Measurements from ENCODE around the gene FBLN2. TPM values are rescaled to one million over a fixed set of nuclear protein-coding genes. Genes with fewer than 3 reads are reported as not detected.

FBLN2 gene
- total RNA-seq, 1 donor from 2014 or later = 35.5 TPM

DNA sequence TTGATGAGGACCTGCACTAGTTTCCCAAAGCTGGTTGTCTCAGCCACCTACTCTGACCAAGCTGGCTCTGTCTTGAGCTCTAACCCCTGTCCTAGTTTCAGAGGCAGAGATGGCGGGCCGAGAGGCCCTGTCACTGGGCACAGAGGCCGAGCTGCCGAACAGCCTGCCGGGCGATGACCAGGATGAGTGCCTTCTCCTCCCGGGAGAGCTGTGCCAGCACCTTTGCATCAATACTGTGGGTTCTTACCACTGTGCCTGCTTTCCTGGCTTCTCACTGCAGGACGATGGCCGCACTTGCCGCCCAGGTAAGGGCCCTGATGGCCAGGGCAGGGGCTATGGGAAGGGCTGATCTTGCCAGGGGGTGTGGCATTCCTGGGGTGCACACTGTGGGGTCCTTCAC lies 69.1 kb downstream of the FBLN2 start:
- H3K4me1 ChIP-seq (ENCODE audit: control insufficient read depth in 3 of 3, insufficient read depth in 3 of 3, low read length in 3 of 3) = no peaks in the 10 kb centered on the region
- H3K36me3 ChIP-seq (ENCODE audit: control insufficient read depth in 3 of 3, insufficient read depth in 3 of 3, low read length in 3 of 3) = peaks cover 0 to 14% (median 12%) of the 10 kb centered on the region in 3 donors
- no peak overlapping the region for H3K4me3 ChIP-seq (ENCODE audit: low read length in 3 of 3)
- H3K27me3 ChIP-seq (ENCODE audit: control insufficient read depth in 3 of 3, insufficient read depth in 3 of 3, low read length in 3 of 3) = no peaks in the 10 kb centered on the region
- no peak overlapping the region for H3K27ac ChIP-seq (ENCODE audit: low read depth, low read length)
- peaks cover 0 to 2% (median 0%) of the 10 kb centered on the region in 3 donors for H3K9me3 ChIP-seq (ENCODE audit: control insufficient read depth in 3 of 3, low read length in 3 of 3)
- H3K9ac ChIP-seq (ENCODE audit: low read depth in 1 of 3, low read length in 3 of 3) = no peak overlapping the region

DNA sequence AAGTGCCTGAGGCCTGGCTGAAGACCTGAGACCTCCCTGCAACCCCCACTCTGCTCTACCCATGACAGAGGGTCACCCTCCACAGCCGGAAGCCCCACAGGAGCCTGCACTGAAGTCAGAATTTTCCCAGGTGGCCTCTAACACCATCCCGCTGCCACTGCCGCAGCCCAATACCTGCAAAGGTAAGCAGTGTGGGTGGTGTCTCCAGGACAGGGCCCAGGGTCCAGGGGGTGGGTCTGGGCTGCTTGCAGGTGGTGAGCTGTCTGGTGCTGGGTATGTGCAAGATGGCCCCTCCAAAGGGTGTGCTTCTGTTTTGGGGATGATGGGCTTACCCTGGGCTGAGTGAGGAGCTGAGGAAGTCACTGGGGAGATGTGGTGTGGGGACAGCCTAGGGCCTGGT lies 69.9 kb downstream of the FBLN2 start:
- H3K4me3 ChIP-seq (ENCODE audit: low read length in 3 of 3) = no peak overlapping the region
- no peak overlapping the region for H3K27ac ChIP-seq (ENCODE audit: low read depth, low read length)
- no peaks in the 10 kb centered on the region for H3K27me3 ChIP-seq (ENCODE audit: control insufficient read depth in 3 of 3, insufficient read depth in 3 of 3, low read length in 3 of 3)
- H3K36me3 ChIP-seq (ENCODE audit: control insufficient read depth in 3 of 3, insufficient read depth in 3 of 3, low read length in 3 of 3) = peaks cover 0 to 14% (median 12%) of the 10 kb centered on the region in 3 donors
- no peaks in the 10 kb centered on the region for H3K4me1 ChIP-seq (ENCODE audit: control insufficient read depth in 3 of 3, insufficient read depth in 3 of 3, low read length in 3 of 3)
- no peak overlapping the region for H3K9ac ChIP-seq (ENCODE audit: low read depth in 1 of 3, low read length in 3 of 3)
- H3K9me3 ChIP-seq (ENCODE audit: control insufficient read depth in 3 of 3, low read length in 3 of 3) = peaks cover 0 to 1% (median 0%) of the 10 kb centered on the region in 3 donors

DNA sequence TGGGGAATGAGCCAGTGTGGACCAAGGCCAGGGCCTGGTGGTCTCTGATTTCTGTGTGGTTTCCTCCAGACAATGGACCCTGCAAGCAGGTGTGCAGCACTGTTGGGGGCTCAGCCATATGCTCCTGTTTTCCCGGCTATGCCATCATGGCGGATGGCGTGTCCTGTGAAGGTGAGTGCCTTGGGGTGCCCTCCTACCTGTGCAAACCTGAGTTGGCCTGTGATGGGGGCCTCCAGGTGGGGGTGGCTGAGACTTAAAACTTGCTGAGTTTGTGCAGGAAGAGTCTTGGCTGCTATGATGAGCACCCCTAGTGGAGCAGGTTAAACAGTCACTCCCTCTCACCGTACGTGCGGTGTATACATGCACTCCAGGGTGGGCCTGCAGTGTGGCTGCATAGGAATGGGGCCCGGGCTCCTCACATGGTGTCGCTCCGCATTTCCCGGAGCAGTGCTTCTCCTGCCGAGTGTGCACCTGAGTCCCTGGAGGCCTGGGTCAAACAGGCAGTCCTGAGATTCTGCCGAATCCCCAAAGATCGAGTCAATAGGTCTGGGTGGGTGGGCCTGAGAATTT lies 70.8 kb downstream of the FBLN2 start:
- no peak overlapping the region for H3K27ac ChIP-seq (ENCODE audit: low read depth, low read length)
- H3K27me3 ChIP-seq (ENCODE audit: control insufficient read depth in 3 of 3, insufficient read depth in 3 of 3, low read length in 3 of 3) = no peaks in the 10 kb centered on the region
- no peak overlapping the region for H3K4me3 ChIP-seq (ENCODE audit: low read length in 3 of 3)
- H3K36me3 ChIP-seq (ENCODE audit: control insufficient read depth in 3 of 3, insufficient read depth in 3 of 3, low read length in 3 of 3) = peaks cover 0 to 16% (median 13%) of the 10 kb centered on the region in 3 donors
- H3K9me3 ChIP-seq (ENCODE audit: control insufficient read depth in 3 of 3, low read length in 3 of 3) = no peaks in the 10 kb centered on the region
- no peak overlapping the region for H3K9ac ChIP-seq (ENCODE audit: low read depth in 1 of 3, low read length in 3 of 3)
- no peaks in the 10 kb centered on the region for H3K4me1 ChIP-seq (ENCODE audit: control insufficient read depth in 3 of 3, insufficient read depth in 3 of 3, low read length in 3 of 3)

GRCh38 chr3:13620281-13620680 lies 71.4 kb downstream of the FBLN2 start:
- Histone ChIP-seq H3K9ac (ENCODE audit: low read depth in 1 of 3, low read length in 3 of 3) (no peak overlapping the region), H3K4me3 (ENCODE audit: low read length in 3 of 3) (no peak overlapping the region), H3K27me3 (ENCODE audit: control insufficient read depth in 3 of 3, insufficient read depth in 3 of 3, low read length in 3 of 3) (no peaks in the 10 kb centered on the region), H3K36me3 (ENCODE audit: control insufficient read depth in 3 of 3, insufficient read depth in 3 of 3, low read length in 3 of 3) (peaks cover 0 to 16% (median 10%) of the 10 kb centered on the region in 3 donors), H3K27ac (ENCODE audit: low read depth, low read length) (no peak overlapping the region), H3K9me3 (ENCODE audit: control insufficient read depth in 3 of 3, low read length in 3 of 3) (no peaks in the 10 kb centered on the region), H3K4me1 (ENCODE audit: control insufficient read depth in 3 of 3, insufficient read depth in 3 of 3, low read length in 3 of 3) (no peaks in the 10 kb centered on the region)

GRCh38 chr3:13620776-13621365 lies 71.9 kb downstream of the FBLN2 start:
- Histone ChIP-seq H3K4me3 (ENCODE audit: low read length in 3 of 3) (no peak overlapping the region), H3K36me3 (ENCODE audit: control insufficient read depth in 3 of 3, insufficient read depth in 3 of 3, low read length in 3 of 3) (peaks cover 0 to 16% (median 9%) of the 10 kb centered on the region in 3 donors), H3K27ac (ENCODE audit: low read depth, low read length) (no peak overlapping the region), H3K27me3 (ENCODE audit: control insufficient read depth in 3 of 3, insufficient read depth in 3 of 3, low read length in 3 of 3) (no peaks in the 10 kb centered on the region), H3K4me1 (ENCODE audit: control insufficient read depth in 3 of 3, insufficient read depth in 3 of 3, low read length in 3 of 3) (no peaks in the 10 kb centered on the region), H3K9me3 (ENCODE audit: control insufficient read depth in 3 of 3, low read length in 3 of 3) (no peaks in the 10 kb centered on the region), H3K9ac (ENCODE audit: low read depth in 1 of 3, low read length in 3 of 3) (no peak overlapping the region)

DNA sequence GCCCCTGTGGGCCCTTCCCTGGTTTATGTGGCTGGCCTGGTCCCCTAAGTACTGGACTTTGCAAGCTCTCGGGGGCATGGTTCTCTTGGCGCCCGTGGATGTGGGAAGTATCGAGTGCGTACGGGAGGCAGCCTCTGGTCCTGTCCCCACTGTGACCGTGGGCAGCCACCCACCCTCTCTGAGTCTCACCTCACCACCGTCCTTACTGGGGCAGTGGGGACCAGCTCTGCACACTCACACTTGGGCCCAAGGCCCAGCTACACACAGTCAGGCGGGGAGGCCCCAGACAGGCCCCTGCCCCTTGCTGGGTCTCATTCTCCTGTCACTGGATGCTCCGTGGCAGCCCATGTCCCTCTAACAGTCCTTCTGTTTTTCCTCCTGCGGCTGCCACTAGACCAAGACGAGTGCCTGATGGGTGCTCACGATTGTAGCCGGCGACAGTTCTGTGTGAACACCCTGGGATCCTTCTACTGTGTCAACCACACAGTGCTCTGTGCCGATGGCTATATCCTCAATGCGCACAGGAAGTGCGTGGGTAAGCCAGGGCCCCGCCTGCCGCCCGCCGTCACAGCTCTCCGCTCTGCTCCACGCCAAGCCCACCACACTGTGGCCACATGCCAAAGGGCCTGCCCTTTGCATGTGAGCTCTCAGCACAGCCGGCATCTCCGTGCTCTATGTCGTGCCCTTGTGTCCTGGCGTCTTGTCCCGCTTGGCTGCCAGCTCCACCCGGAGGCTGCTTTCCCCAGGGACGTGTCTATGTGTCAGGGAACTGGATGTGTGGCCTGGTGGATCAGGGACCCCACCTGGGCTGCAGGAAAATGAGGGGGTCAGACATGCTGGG lies 72.7 kb downstream of the FBLN2 start:
- no peaks in the 10 kb centered on the region for H3K4me1 ChIP-seq (ENCODE audit: control insufficient read depth in 3 of 3, insufficient read depth in 3 of 3, low read length in 3 of 3)
- H3K9ac ChIP-seq (ENCODE audit: low read depth in 1 of 3, low read length in 3 of 3) = no peak overlapping the region
- no peaks in the 10 kb centered on the region for H3K27me3 ChIP-seq (ENCODE audit: control insufficient read depth in 3 of 3, insufficient read depth in 3 of 3, low read length in 3 of 3)
- peaks cover 0 to 13% (median 6%) of the 10 kb centered on the region in 3 donors for H3K36me3 ChIP-seq (ENCODE audit: control insufficient read depth in 3 of 3, insufficient read depth in 3 of 3, low read length in 3 of 3)
- no peak overlapping the region for H3K27ac ChIP-seq (ENCODE audit: low read depth, low read length)
- H3K9me3 ChIP-seq (ENCODE audit: control insufficient read depth in 3 of 3, low read length in 3 of 3) = no peaks in the 10 kb centered on the region
- H3K4me3 ChIP-seq (ENCODE audit: low read length in 3 of 3) = no peak overlapping the region

DNA sequence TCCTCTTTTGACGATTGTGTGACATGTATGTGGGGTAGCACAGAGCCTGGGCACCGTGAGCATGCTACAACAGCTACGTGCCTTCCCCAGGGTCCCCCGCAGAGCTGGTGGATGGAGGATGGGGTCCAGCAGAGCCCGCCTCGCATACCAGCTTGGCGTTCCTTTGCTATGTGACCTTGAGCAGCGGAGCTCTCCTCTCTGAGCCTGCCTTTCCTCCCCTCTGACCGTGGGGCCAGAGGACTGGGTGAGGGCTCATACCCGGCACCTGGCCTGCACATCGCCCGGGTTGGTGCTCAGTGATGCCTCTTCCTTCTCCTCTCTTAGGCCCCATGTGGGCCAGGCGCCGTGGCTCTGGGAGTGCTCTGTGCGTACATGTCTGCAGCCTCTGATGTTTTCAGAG lies 73.4 kb downstream of the FBLN2 start:
- no peaks in the 10 kb centered on the region for H3K27me3 ChIP-seq (ENCODE audit: control insufficient read depth in 3 of 3, insufficient read depth in 3 of 3, low read length in 3 of 3)
- H3K27ac ChIP-seq (ENCODE audit: low read depth, low read length) = no peak overlapping the region
- H3K36me3 ChIP-seq (ENCODE audit: control insufficient read depth in 3 of 3, insufficient read depth in 3 of 3, low read length in 3 of 3) = peaks cover 0 to 11% (median 6%) of the 10 kb centered on the region in 3 donors
- H3K4me1 ChIP-seq (ENCODE audit: control insufficient read depth in 3 of 3, insufficient read depth in 3 of 3, low read length in 3 of 3) = no peaks in the 10 kb centered on the region
- peak overlapping the region in 1 of 3 donors; percentile 3 for H3K9ac ChIP-seq (ENCODE audit: low read depth in 1 of 3, low read length in 3 of 3)
- H3K4me3 ChIP-seq (ENCODE audit: low read length in 3 of 3) = no peak overlapping the region
- no peaks in the 10 kb centered on the region for H3K9me3 ChIP-seq (ENCODE audit: control insufficient read depth in 3 of 3, low read length in 3 of 3)

- no peaks in the 10 kb centered on the region for H3K4me1 ChIP-seq (ENCODE audit: control insufficient read depth in 3 of 3, insufficient read depth in 3 of 3, low read length in 3 of 3)
- H3K9ac ChIP-seq (ENCODE audit: low read depth in 1 of 3, low read length in 3 of 3) = no peak overlapping the region
- H3K27me3 ChIP-seq (ENCODE audit: control insufficient read depth in 3 of 3, insufficient read depth in 3 of 3, low read length in 3 of 3) = no peaks in the 10 kb centered on the region
- H3K27ac ChIP-seq (ENCODE audit: low read depth, low read length) = no peak overlapping the region
- H3K9me3 ChIP-seq (ENCODE audit: control insufficient read depth in 3 of 3, low read length in 3 of 3) = no peaks in the 10 kb centered on the region
- peaks cover 0 to 11% (median 6%) of the 10 kb centered on the region in 3 donors for H3K36me3 ChIP-seq (ENCODE audit: control insufficient read depth in 3 of 3, insufficient read depth in 3 of 3, low read length in 3 of 3)
- no peak overlapping the region for H3K4me3 ChIP-seq (ENCODE audit: low read length in 3 of 3)
Observed at GRCh38 chr3:13623101-13623654, 74.3 kb downstream of the FBLN2 start.

GRCh38 chr3:13624021-13624420 lies 75.1 kb downstream of the FBLN2 start:
- H3K4me1 ChIP-seq (ENCODE audit: control insufficient read depth in 3 of 3, insufficient read depth in 3 of 3, low read length in 3 of 3) = no peaks in the 10 kb centered on the region
- no peak overlapping the region for H3K9ac ChIP-seq (ENCODE audit: low read depth in 1 of 3, low read length in 3 of 3)
- H3K9me3 ChIP-seq (ENCODE audit: control insufficient read depth in 3 of 3, low read length in 3 of 3) = no peaks in the 10 kb centered on the region
- H3K4me3 ChIP-seq (ENCODE audit: low read length in 3 of 3) = no peak overlapping the region
- peaks cover 0 to 12% (median 0%) of the 10 kb centered on the region in 3 donors for H3K36me3 ChIP-seq (ENCODE audit: control insufficient read depth in 3 of 3, insufficient read depth in 3 of 3, low read length in 3 of 3)
- H3K27ac ChIP-seq (ENCODE audit: low read depth, low read length) = no peak overlapping the region
- H3K27me3 ChIP-seq (ENCODE audit: control insufficient read depth in 3 of 3, insufficient read depth in 3 of 3, low read length in 3 of 3) = peaks cover 0 to 2% (median 0%) of the 10 kb centered on the region in 3 donors
